Activated T-helper 1 cell treated with anti-CD3 and anti-CD28 coated beads, Interleukin-12 subunit alpha, Interleukin-12 subunit beta, Interleukin-2, Interleukin-4 antibody, amounts not matched to agents 30 ng/mL and 10 ng/mL and 1 ng/mL, durations not matched to agents 14 hours and 24 hours and 36 hours (primary cell): ENCODE measurements around the gene PTPN1. TPM values are rescaled to one million over a fixed set of nuclear protein-coding genes. Genes with fewer than 3 reads are reported as not detected.
"Not testable (repeated sequence)": the region's sequence is repeated elsewhere in the genome, so short reads cannot be mapped to it uniquely, and the experiment has no call there.

ENCODE experiments used
- DNase-seq: peaks from one replicate; pipeline ENCODE4 v3.0.0; 2021; ENCODE audit warnings: low spot score
- H3K27ac Mint-ChIP-seq: one replicate; pipeline ENCODE4 v1.8.0; 2021; ENCODE audit warnings: mild to moderate bottlenecking, mixed read lengths
- H3K27me3 Mint-ChIP-seq: one replicate; pipeline ENCODE4 v1.8.0; 2022; ENCODE audit warnings: mild to moderate bottlenecking, moderate library complexity, mixed read lengths; ENCODE audit not compliant: insufficient read depth
- H3K36me3 Mint-ChIP-seq: one replicate; pipeline ENCODE4 v1.8.0; 2021; ENCODE audit warnings: low read depth, mixed read lengths
- H3K4me1 Mint-ChIP-seq: one replicate; pipeline ENCODE4 v1.8.0; 2021; ENCODE audit warnings: low read depth, mixed read lengths
- H3K4me3 Mint-ChIP-seq: one replicate; pipeline ENCODE4 v1.8.0; 2021; ENCODE audit warnings: mild to moderate bottlenecking, moderate library complexity, mixed read lengths
- H3K9me3 Mint-ChIP-seq: one replicate; pipeline ENCODE4 v1.8.0; 2021; ENCODE audit warnings: mixed read lengths
- intact Hi-C: fragments of 100-400 bp; cut with micrococcal nuclease; formaldehyde crosslinking; loops from one replicate; pipeline ENCODE4 v1.15.1; 2024
- total RNA-seq: library from RNA; stranded (reverse); gene quantifications from 2 replicates; pipeline ENCODE4 v1.2.3, GENCODE V29; 2022

The PTPN1 gene
- total RNA-seq, 1 donor from 2014 or later: 60.0 TPM

DNA sequence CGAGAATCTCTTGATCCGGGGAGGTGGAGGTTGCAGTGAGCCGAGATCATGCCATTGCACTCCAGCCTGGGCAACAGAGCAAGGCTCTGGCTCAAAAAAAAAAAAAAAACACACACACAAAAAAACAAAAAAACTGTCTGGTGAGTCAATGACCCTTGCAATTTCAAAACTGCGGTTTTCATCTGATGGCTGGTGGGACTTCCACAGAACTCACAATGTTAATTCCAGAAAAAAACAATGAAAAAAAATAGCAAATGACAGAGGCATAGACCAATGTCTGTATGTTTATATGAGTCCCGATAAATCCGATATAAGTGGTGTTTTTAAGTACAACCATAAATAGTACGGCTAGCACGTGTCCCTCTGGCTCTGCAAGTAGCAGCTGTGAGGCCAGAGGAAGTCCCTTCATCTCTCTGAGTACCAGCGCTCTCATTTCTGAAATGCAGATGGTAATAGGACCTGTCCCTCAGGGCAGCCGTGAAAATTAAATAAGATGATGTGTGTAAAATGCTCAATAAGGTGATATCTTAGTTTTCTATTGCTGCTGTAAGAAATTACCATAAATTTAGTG, 21.9 kb upstream of the PTPN1 start:
- peaks cover 28% of the 10 kb centered on the region for H3K4me1 Mint-ChIP-seq
- no peak for DNase-seq
- H3K4me3 Mint-ChIP-seq: no peak overlapping the region
- H3K27me3 Mint-ChIP-seq: no peaks in the 10 kb centered on the region
- peaks cover 3% of the 10 kb centered on the region for H3K36me3 Mint-ChIP-seq
- no peak overlapping the region for H3K27ac Mint-ChIP-seq
- intact Hi-C loops: loop anchor here (10.0 kb wide), 1 partner anchor 256 kb away; no protein-coding TSS in a partner anchor
- H3K9me3 Mint-ChIP-seq: peaks cover 3% of the 10 kb centered on the region

DNA sequence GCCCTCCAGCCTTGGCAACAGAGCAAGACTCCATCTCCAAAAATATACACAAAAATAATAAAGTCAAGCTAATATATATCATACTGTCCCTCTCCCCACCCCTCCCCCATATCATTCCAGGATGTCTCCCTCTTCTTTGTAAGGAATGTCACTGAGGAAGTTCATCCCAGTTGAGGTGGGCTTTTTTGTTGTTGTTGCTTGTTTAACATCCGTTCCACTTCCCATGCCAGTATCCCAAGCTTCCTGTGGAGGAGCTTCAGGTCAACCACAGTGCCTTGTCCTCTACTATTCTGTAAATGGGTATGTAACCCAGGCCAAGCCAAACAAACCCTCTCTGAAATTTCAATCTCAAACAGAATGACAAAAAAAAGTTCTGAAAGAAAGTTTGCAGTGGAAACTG, 19.0 kb upstream of the PTPN1 start:
- DNase-seq: no peak
- H3K36me3 Mint-ChIP-seq: no peaks in the 10 kb centered on the region
- H3K9me3 Mint-ChIP-seq: no peaks in the 10 kb centered on the region
- H3K4me1 Mint-ChIP-seq: peaks cover 17% of the 10 kb centered on the region
- H3K27ac Mint-ChIP-seq: no peak overlapping the region
- no peaks in the 10 kb centered on the region for H3K27me3 Mint-ChIP-seq
- no peak overlapping the region for H3K4me3 Mint-ChIP-seq
- intact Hi-C loops: no loop called here

DNA sequence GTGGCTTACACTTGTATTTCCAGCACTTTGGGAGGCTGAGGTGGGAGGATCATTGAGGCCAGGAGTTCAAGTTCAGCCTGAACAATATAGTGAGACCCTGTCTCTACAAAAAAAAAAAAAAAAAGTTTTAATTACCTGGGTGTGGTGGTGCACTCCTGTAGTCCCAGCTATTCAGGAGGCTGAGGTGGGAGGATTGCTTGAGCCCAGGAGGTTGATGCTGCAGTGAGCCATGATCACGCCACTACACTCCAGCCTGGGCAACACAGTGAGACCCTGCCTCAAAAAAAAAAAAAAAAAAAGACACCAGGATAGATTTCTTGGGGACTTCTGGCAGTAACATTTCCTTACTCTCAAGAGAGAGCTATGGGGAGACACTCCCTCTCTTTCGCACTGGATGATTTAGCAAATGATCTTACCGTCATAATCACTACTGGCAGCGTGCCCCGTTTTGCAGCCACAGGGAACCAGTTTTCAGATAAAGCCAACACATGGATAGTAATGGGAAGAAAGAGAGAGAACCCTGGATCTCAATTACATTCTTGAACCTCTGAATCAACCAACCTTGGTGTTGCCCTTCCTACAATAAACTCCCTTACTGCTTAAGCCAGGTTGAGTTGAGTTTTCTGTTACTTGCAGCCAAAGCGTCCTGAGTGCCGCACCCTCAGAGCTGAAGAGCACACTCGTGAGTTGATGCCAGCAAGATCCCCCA, 18.1 kb upstream of the PTPN1 start:
- H3K27ac Mint-ChIP-seq: no peak overlapping the region
- no peaks in the 10 kb centered on the region for H3K27me3 Mint-ChIP-seq
- H3K36me3 Mint-ChIP-seq: no peaks in the 10 kb centered on the region
- DNase-seq: no peak
- H3K4me3 Mint-ChIP-seq: no peak overlapping the region
- no peaks in the 10 kb centered on the region for H3K9me3 Mint-ChIP-seq
- intact Hi-C loops: no loop called here
- peaks cover 17% of the 10 kb centered on the region for H3K4me1 Mint-ChIP-seq

DNA sequence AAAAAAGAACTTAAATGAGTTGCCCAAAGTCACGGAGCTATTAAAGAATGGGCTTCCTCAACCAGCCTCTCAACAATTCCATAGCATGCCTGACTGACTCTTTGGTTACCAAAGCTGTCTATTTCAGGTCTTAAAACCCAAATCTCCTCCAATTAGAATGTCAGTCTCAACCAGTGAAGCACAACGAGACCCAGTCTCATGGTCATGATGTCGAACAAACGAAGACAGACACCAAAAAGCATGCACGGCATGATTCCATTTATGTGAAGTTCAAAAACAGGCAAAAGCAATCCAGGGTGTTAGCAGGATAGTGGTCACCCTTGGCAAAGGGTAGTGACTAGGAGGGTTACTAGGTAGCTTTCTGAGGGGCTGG, 16.3 kb upstream of the PTPN1 start:
- Mint-ChIP-seq H3K27me3 (no peaks in the 10 kb centered on the region), H3K36me3 (no peaks in the 10 kb centered on the region), H3K27ac (no peak overlapping the region), H3K4me1 (peaks cover 11% of the 10 kb centered on the region), H3K9me3 (no peaks in the 10 kb centered on the region), H3K4me3 (no peak overlapping the region)
- intact Hi-C loops: no loop called here
- DNase-seq: no peak

DNA sequence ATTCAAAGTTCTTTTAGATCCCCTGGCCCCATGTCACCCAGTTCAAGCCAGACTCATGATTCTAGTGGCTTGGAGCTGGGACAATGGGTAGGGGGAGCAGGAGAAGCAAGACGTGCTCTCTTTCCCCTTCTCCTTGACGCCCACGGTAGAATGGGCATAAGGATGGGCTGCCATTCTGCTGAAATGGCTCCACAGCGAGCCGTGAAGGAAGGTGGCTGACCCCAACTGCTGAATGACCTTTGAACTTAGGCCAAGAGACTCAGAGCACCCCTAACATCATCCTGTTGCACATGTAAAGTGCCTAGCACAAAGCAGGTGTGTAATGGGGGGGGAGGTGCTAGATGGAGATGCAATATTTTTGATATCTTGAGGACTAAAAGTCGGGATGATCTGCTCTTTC, 15.8 kb upstream of the PTPN1 start:
- no peak for DNase-seq
- no peaks in the 10 kb centered on the region for H3K36me3 Mint-ChIP-seq
- no peak overlapping the region for H3K4me3 Mint-ChIP-seq
- no peaks in the 10 kb centered on the region for H3K27me3 Mint-ChIP-seq
- no peaks in the 10 kb centered on the region for H3K9me3 Mint-ChIP-seq
- no peak overlapping the region for H3K27ac Mint-ChIP-seq
- peaks cover 14% of the 10 kb centered on the region for H3K4me1 Mint-ChIP-seq
- intact Hi-C loops: no loop called here

DNA sequence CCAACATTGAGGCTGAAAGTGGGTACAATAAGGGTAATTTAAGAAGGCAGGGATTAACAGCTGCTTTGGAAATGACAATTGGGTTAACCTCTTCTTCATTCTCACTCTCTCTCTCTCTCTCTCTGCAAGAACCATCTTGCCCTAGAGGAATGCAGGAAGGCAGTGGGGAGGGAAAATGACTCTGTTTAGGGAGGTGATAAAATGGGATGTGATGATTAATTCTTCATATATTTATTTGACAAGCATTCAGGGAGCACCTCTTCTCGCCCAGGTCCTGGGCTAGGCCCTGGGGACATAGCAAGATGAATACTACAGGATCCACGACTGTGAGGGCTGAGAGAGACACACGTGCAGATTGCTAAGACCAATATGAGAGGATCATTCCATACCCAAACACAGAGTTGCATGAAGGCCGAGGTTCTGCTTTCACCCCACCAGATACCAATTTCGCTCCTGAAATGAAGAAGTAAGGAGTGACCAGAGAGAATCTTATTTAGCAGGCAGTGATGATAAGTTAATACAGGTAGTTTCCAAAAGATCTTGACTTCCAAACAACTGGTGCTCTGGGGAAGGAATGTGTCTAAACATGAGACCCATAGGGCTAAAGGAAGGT, 13.3 kb upstream of the PTPN1 start:
- no peaks in the 10 kb centered on the region for H3K9me3 Mint-ChIP-seq
- peaks cover 21% of the 10 kb centered on the region for H3K4me1 Mint-ChIP-seq
- H3K27me3 Mint-ChIP-seq: no peaks in the 10 kb centered on the region
- H3K4me3 Mint-ChIP-seq: no peak overlapping the region
- DNase-seq: no peak
- intact Hi-C loops: no loop called here
- H3K27ac Mint-ChIP-seq: peak overlapping the region; percentile 3
- H3K36me3 Mint-ChIP-seq: no peaks in the 10 kb centered on the region

DNA sequence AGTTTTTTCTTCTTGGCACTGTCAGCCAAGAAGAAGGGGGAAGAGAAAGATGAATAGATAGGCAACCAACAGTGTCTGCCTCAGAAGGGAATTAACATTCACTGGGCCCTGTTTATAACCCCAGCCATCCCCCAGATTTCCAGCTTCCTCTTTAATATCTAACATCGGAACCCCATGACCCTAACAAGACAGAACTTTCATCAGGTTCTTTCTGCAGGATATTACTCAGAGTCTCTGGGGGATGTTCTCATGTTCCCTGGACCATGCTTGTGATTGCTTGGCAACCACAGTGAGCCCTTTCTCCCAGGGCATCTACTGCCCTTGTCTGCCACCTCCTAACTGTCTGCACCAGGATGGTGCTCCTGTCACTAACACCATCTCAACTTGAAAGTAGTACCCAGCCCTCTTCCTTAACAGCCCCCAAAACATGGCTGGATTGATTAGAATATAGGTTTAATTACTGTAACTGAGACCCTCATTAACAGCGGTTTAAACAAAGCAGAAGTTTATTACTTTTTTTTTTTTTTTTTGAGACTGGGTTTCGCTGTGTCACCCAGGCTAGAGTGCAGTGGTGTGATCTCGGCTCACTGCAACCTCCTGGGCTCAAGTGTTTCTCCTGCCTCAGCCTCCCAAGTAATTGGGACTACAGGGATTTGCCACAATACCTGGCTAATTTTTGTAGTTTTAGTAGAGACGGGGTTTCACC, 12.0 kb upstream of the PTPN1 start:
- Mint-ChIP-seq H3K27me3 (peaks cover 3% of the 10 kb centered on the region), H3K27ac (no peak overlapping the region), H3K4me1 (peaks cover 12% of the 10 kb centered on the region), H3K9me3 (no peaks in the 10 kb centered on the region), H3K36me3 (no peaks in the 10 kb centered on the region), H3K4me3 (no peak overlapping the region)
- intact Hi-C loops: no loop called here
- no peak for DNase-seq

DNA sequence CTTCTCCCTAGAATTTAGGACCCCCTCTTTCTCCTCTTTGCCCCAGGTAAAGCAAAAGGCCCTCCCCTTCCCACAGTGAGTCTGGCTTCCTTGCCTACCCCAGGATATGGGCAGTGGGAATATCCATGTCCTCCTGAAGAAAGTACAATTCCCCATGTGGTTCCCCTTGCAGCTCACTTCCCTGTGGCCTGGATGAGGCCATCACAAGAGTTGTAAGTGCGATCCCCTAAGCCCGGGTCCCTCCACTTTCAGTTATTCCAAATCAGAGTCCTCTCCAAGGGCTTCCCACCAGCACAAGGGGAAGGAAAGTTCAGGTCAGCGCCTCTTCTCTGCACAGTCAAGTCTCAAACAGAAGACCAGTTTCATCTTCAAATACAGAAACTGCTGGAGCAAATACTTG, 10.2 kb upstream of the PTPN1 start:
- no peak overlapping the region for H3K27ac Mint-ChIP-seq
- no peaks in the 10 kb centered on the region for H3K36me3 Mint-ChIP-seq
- H3K9me3 Mint-ChIP-seq: no peaks in the 10 kb centered on the region
- H3K4me1 Mint-ChIP-seq: peaks cover 23% of the 10 kb centered on the region
- intact Hi-C loops: no loop called here
- H3K27me3 Mint-ChIP-seq: peaks cover 3% of the 10 kb centered on the region
- no peak overlapping the region for H3K4me3 Mint-ChIP-seq
- no peak for DNase-seq

DNA sequence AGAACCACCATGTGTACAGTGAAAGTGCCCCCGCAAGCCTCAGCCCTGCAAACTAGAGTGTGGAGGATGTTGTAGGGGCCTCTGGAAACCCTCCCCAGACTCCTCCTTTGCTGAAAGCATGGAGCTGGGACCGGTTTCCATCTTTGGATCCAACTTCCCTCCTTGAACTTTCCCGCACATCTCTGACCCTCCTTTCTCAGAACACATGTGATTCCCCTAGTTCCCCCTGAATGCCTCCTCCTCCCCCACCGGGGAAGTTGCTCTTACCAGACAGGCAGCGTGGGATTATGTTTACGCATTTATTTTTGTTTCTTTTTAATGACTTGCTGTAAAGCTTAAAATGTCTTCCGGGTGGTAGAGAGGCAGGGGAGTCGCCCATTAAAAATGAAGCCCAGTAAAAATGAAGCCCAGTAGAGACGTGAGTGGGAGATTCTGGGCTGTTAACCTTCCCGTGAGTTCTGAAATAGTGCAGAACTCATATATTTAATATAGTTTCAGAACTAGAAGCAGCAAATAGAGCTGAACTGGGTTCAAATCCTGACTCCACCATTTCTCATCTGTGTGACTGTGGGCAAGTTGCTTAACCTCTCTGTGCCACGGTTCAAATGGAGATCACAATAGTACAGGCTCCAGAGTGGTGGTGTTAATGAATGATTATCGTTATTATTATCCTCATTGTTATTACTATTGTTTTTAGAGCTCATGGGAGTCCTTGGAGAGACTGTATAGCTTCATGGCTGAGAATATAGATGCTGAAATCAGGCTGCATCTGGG, 8.0 kb upstream of the PTPN1 start:
- intact Hi-C loops: no loop called here
- no peak for DNase-seq
- Mint-ChIP-seq H3K36me3 (no peaks in the 10 kb centered on the region), H3K4me1 (peaks cover 23% of the 10 kb centered on the region), H3K9me3 (no peaks in the 10 kb centered on the region), H3K27ac (no peak overlapping the region), H3K4me3 (no peak overlapping the region), H3K27me3 (peaks cover 3% of the 10 kb centered on the region)

DNA sequence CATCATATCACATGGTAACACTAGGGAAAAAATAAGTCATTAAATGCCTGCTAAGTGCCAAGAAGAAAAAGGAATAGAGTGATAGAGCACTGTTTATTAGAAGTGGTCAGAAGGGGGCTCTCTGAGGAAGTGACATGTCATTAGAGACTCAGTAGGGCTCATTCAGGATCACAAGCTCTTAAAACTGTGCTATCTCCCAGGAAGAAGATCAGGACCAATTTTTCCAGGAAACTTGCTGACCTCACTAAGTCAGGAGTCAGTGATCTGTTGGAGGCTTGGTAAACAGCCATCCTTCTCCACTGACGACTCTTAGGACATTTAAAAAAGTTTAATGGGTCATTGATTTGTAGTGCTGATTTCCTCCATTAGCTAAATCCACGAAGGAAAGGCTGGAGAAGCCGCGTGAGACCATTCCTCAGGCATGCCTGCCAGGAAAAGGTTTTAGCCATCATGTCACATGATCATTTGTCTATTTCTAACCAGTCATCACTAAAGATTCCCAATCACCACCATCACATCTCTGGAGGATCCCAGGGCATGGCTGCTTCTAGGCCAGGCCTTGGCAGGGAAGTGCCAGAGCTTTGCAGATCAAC, 5.9 kb upstream of the PTPN1 start:
- Mint-ChIP-seq H3K4me3 (no peak overlapping the region), H3K9me3 (no peaks in the 10 kb centered on the region), H3K36me3 (no peaks in the 10 kb centered on the region), H3K4me1 (peaks cover 21% of the 10 kb centered on the region), H3K27ac (no peak overlapping the region), H3K27me3 (peaks cover 3% of the 10 kb centered on the region)
- DNase-seq: no peak
- intact Hi-C loops: no loop called here

DNA sequence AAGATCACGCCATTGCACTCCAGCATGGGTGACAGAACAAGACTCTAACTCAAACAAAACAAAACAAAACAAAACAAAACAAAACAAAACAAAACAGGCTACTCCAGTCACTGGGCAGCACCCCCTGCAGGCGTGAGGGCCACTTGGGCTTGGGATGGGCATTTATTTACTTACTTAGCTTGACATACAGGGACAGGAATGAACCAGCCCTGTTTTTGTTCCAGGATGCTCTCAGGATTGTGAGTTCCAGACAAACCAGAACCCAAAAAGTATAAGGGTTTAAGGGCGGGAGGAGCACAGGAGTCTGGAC, 4.0 kb upstream of the PTPN1 start:
- Mint-ChIP-seq H3K36me3 (peaks cover 4% of the 10 kb centered on the region), H3K9me3 (no peaks in the 10 kb centered on the region), H3K4me1 (peaks cover 22% of the 10 kb centered on the region), H3K4me3 (no peak overlapping the region), H3K27ac (no peak overlapping the region), H3K27me3 (peaks cover 3% of the 10 kb centered on the region)
- no peak for DNase-seq
- intact Hi-C loops: no loop called here

DNA sequence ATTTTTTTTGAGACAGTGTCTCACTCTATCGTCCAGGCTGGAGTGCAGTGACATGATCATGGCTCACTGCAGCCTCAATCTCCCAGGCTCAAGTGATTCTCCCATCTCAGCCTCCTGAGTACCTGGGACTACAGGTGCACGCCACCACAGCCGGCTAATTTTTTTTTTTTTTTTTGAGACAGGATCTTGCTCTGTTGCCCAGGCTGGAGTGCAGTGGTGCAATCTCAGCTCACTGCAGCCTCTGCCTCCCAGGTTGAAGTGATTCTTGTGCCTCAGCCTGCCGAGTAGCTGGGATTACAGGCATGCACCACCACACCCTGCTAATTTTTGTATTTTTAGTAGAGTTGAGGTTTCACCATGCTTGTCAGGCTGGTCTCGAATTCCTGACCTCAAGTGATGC, 2.4 kb upstream of the PTPN1 start:
- peaks cover 37% of the 10 kb centered on the region for H3K4me1 Mint-ChIP-seq
- H3K27me3 Mint-ChIP-seq, H3K36me3 Mint-ChIP-seq, DNase-seq, H3K4me3 Mint-ChIP-seq, H3K9me3 Mint-ChIP-seq, H3K27ac Mint-ChIP-seq, intact Hi-C loops: not testable (repeated sequence)
